Left lung (tissue), 10 donors: ENCODE data around the gene NOX3. TPM values are rescaled to one million over a fixed set of nuclear protein-coding genes. Genes with fewer than 3 reads are reported as not detected.

ENCODE experiments used
- ATAC-seq: fragments of 200-7000 bp; cut with Tn5 transposase; one replicate; pipeline ENCODE4 v1.9.1; 2020; ENCODE audit warnings: moderate library complexity
- DNase-seq, 4 donors: peaks; one replicate each; pipeline ENCODE4 v3.0.0-alpha.2; 2013 to 2020
- H3K27ac ChIP-seq, 2 donors: fragments of 200-600 bp; sonication (generic) in 1 of 2; one replicate each; pipeline versions ENCODE4 v1.5.0 to v1.8.0; 2020 to 2021
- H3K27me3 ChIP-seq, 2 donors: fragments of 200-600 bp; sonication (generic) in 1 of 2; one replicate each; pipeline versions ENCODE4 v1.5.0 to v1.8.0; 2020 to 2021
- H3K36me3 ChIP-seq, 2 donors: fragments of 200-600 bp; sonication (generic) in 1 of 2; one replicate each; pipeline versions ENCODE4 v1.5.0 to v1.8.0; 2020 to 2021
- H3K4me1 ChIP-seq, 2 donors: fragments of 200-600 bp; one replicate each; pipeline ENCODE4 v1.8.0; 2021
- H3K4me3 ChIP-seq, 2 donors: fragments of 200-600 bp; sonication (generic) in 1 of 2; one replicate each; pipeline versions ENCODE4 v1.5.0 to v1.8.0; 2020 to 2021; ENCODE audit warnings: mild to moderate bottlenecking in 1 of 2
- H3K9me3 ChIP-seq, 2 donors: fragments of 200-600 bp; sonication (generic) in 1 of 2; one replicate each; pipeline versions ENCODE4 v1.5.0 to v1.8.0; 2020 to 2021
- intact Hi-C, 2 donors: fragments of 100-400 bp; cut with DNase I; formaldehyde crosslinking; loops; one replicate each; pipeline versions ENCODE4 v1.11.2 to v1.14.2; 2022
- polyA plus RNA-seq, 6 donors: library from polyadenylated mRNA; unstranded; fragments of 120-200 nt; gene quantifications; one replicate each; pipeline ENCODE4 v1.2.1, GENCODE V29; 2013; ENCODE audit not compliant: insufficient read length in 6 of 6
- total RNA-seq, 2 donors: library from RNA; stranded (reverse); fragmentation: NEBNext Ultra II Directional; extraction: Animal tissue kit (Norgen Biotek cat#: 25700); gene quantifications; one replicate each; pipeline ENCODE4 v1.2.1, GENCODE V29; 2021
- TF ChIP-seq, protein P1 (sequence below), 2 donors: fragments of 200-600 bp; sonication (generic) in 1 of 2; IDR thresholded peaks; one replicate each; pipeline versions ENCODE4 v1.5.0 to v1.8.0; 2021; ENCODE audit warnings: antibody characterized with exemption in 2 of 2
- donor health status: DM: no; HTN: yes; CAD: no.
- donor health status: DM: no; HTN: no; CAD: no.

The NOX3 gene
- total and polyA plus RNA-seq, 8 donors: not detected

GRCh38 chr6:155432293-155432692 lies 23.3 kb downstream of the NOX3 start:
- H3K4me1 ChIP-seq: peaks cover 0 to 3% of the 10 kb centered on the region in 2 donors
- H3K36me3 ChIP-seq: no peaks in the 10 kb centered on the region
- intact Hi-C loops: no loop called here
- no peak overlapping the region for H3K27ac ChIP-seq
- TF ChIP-seq, protein P1, sequence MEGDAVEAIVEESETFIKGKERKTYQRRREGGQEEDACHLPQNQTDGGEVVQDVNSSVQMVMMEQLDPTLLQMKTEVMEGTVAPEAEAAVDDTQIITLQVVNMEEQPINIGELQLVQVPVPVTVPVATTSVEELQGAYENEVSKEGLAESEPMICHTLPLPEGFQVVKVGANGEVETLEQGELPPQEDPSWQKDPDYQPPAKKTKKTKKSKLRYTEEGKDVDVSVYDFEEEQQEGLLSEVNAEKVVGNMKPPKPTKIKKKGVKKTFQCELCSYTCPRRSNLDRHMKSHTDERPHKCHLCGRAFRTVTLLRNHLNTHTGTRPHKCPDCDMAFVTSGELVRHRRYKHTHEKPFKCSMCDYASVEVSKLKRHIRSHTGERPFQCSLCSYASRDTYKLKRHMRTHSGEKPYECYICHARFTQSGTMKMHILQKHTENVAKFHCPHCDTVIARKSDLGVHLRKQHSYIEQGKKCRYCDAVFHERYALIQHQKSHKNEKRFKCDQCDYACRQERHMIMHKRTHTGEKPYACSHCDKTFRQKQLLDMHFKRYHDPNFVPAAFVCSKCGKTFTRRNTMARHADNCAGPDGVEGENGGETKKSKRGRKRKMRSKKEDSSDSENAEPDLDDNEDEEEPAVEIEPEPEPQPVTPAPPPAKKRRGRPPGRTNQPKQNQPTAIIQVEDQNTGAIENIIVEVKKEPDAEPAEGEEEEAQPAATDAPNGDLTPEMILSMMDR (IDR thresholded peaks at IDR 0.05): no peak
- no peak overlapping the region for H3K4me3 ChIP-seq
- no peaks in the 10 kb centered on the region for H3K27me3 ChIP-seq
- no peaks in the 10 kb centered on the region for H3K9me3 ChIP-seq
- no peak for DNase-seq
- ATAC-seq: no peak

DNA sequence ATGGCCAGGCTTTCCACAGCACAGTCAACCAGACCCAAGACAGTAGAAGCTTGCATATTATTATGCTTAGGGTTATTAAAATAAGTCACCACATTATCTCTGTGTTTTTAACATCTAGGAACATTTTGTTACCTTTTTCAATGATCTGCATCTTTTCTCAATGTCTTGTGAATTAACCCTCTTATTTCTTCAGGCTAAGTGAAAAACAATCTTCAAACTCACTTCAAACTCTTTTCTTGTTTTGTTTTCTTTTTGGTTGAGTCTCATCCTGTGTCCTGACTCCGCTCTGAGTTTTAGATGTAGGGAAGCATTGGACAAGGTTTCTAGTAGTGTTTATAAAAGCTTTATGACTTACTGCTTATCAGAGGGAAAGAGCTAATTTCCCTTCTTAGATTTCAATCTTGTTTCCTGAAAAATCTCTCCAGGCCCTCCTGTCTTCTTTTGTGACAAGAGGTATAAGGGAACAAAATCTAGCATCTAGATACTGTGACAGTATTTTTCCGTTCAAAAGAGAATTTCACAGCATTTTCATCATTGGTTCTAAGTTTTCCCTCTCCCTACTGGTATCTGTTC lies 26.2 kb downstream of the NOX3 start:
- Histone ChIP-seq H3K9me3 (no peaks in the 10 kb centered on the region), H3K27me3 (no peaks in the 10 kb centered on the region), H3K4me3 (no peak overlapping the region), H3K36me3 (no peaks in the 10 kb centered on the region), H3K4me1 (no peaks in the 10 kb centered on the region), H3K27ac (no peak overlapping the region)
- intact Hi-C loops: no loop called here
- TF ChIP-seq, protein P1 (IDR thresholded peaks at IDR 0.05): no peak
- DNase-seq (no peak), ATAC-seq (no peak)

- H3K27ac ChIP-seq: no peak overlapping the region
- no peaks in the 10 kb centered on the region for H3K9me3 ChIP-seq
- DNase-seq (no peak), ATAC-seq (no peak)
- intact Hi-C loops: no loop called here
- no peaks in the 10 kb centered on the region for H3K27me3 ChIP-seq
- H3K4me1 ChIP-seq: no peaks in the 10 kb centered on the region
- H3K4me3 ChIP-seq: no peak overlapping the region
- TF ChIP-seq, protein P1 (IDR thresholded peaks at IDR 0.05): no peak
- no peaks in the 10 kb centered on the region for H3K36me3 ChIP-seq
Measured at GRCh38 chr6:155426408-155426945, 29.2 kb downstream of the NOX3 start.

- TF ChIP-seq, protein P1 (IDR thresholded peaks at IDR 0.05): no peak
- ATAC-seq: no peak
Measured at GRCh38 chr6:155424181-155424580, 31.5 kb downstream of the NOX3 start.

DNA sequence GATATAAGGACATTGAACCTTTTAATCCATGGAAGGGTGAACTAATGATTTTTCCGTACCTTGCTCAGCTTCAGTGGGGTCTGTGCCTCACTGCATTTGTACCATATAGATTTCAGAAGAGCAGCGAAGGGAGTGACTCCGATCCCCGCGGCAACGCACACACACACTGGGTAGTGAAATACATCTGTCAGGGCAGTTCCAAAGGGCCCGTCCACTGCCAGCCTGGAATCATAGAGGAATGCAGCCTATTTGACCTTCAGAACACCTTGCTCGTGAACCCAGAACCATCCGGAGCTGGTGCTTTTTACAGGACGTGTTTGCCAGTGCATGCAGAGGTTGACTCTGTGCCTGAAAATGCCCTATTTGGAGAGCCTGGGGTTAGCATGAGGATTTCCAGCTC lies 33.0 kb downstream of the NOX3 start:
- Histone ChIP-seq H3K4me3 (no peak overlapping the region), H3K36me3 (no peaks in the 10 kb centered on the region), H3K4me1 (peaks cover 0 to 14% of the 10 kb centered on the region in 2 donors), H3K9me3 (no peaks in the 10 kb centered on the region), H3K27ac (no peak overlapping the region), H3K27me3 (no peaks in the 10 kb centered on the region)
- intact Hi-C loops: no loop called here
- TF ChIP-seq, protein P1 (IDR thresholded peaks at IDR 0.05): no peak
- ATAC-seq (no peak), DNase-seq (no peak)

More at GRCh38 chr6:155424181-155424580, 31.5 kb downstream of the NOX3 start:
- DNase-seq: no peak
- intact Hi-C loops: no loop called here
- H3K27me3 ChIP-seq: no peaks in the 10 kb centered on the region
- H3K4me3 ChIP-seq: no peak overlapping the region
- H3K4me1 ChIP-seq: no peaks in the 10 kb centered on the region
- no peaks in the 10 kb centered on the region for H3K9me3 ChIP-seq
- no peaks in the 10 kb centered on the region for H3K36me3 ChIP-seq
- H3K27ac ChIP-seq: no peak overlapping the region
